LNCAP (cell line): ENCODE results near the gene ADAP2.

Source experiments
- CTCF ChIP-seq: fragments of 450-650 bp; IDR thresholded peaks from 2 replicates; pipeline ENCODE4 v1.5.1; 2017; ENCODE audit warnings: mild to moderate bottlenecking

Gene ADAP2

GRCh38 chr17:30913955-30914354 lies 7.8 kb upstream of the ADAP2 start:
- TF ChIP-seq CTCF: no peak

- no peak for TF ChIP-seq CTCF
Observed at GRCh38 chr17:30915833-30916611, 5.7 kb upstream of the ADAP2 start.

- no peak for TF ChIP-seq CTCF
Observed at GRCh38 chr17:30917050-30917449, 4.7 kb upstream of the ADAP2 start.

- no peak for TF ChIP-seq CTCF
Observed at GRCh38 chr17:30920282-30920681, 1.5 kb upstream of the ADAP2 start.

GRCh38 chr17:30920683-30921543 lies 832 bp upstream of the ADAP2 start:
- no peak for TF ChIP-seq CTCF

- TF ChIP-seq CTCF: no peak
Observed at GRCh38 chr17:30922235-30923030, 688 bp downstream of the ADAP2 start.

GRCh38 chr17:30924341-30924740 lies 2.6 kb downstream of the ADAP2 start:
- TF ChIP-seq CTCF: no peak
